WTC11 (cell line): ENCODE measurements around the gene RPS6KC1. TPM values are rescaled to one million over a fixed set of nuclear protein-coding genes. Genes with fewer than 3 reads are reported as not detected.

ENCODE experiments used
- ATAC-seq: fragments of 200-7000 bp; cut with Tn5 transposase; 2 replicates; pipeline ENCODE4 v1.10.0; 2021; ENCODE audit warnings: mild to moderate bottlenecking, moderate library complexity
- CTCF ChIA-PET: fragments of 300-600 bp; sonication (Branson Sonifier 250); formaldehyde crosslinking; loops from one replicate; lab custom pipeline; 2021; ENCODE audit warnings: antibody characterized with exemption; lab: Charles Lee
- POLR2A ChIA-PET: fragments of 350-600 bp; sonication (Branson Sonifier 250); formaldehyde crosslinking; loops from one replicate; lab custom pipeline; 2021; ENCODE audit warnings: antibody characterized with exemption; lab: Charles Lee
- DNase-seq: peaks from one replicate; pipeline ENCODE4 v3.0.0; 2021; ENCODE audit warnings: low spot score
- H3K27ac Mint-ChIP-seq: 2 replicates; pipeline ENCODE4 v1.8.0; 2021; ENCODE audit warnings: mixed read lengths
- H3K27me3 Mint-ChIP-seq: 2 replicates; pipeline ENCODE4 v1.8.0; 2021; ENCODE audit warnings: low read depth, mild to moderate bottlenecking, moderate library complexity, mixed read lengths
- H3K36me3 Mint-ChIP-seq: 2 replicates; pipeline ENCODE4 v1.8.0; 2021; ENCODE audit warnings: mixed read lengths
- H3K4me1 Mint-ChIP-seq: 2 replicates; pipeline ENCODE4 v1.8.0; 2022; ENCODE audit warnings: mixed read lengths
- H3K4me3 Mint-ChIP-seq: 2 replicates; pipeline ENCODE4 v1.8.0; 2021; ENCODE audit warnings: mild to moderate bottlenecking, moderate library complexity, mixed read lengths
- H3K9me3 Mint-ChIP-seq: 2 replicates; pipeline ENCODE4 v1.8.0; 2021; ENCODE audit warnings: mixed read lengths
- ELF4 ChIP-seq: sonication (generic); formaldehyde crosslinking; IDR thresholded peaks from 2 replicates; pipeline ENCODE4 v1.8.1; 2022; ENCODE audit warnings: low read depth, mild to moderate bottlenecking, moderate library complexity, missing genetic modification reagents
- ETV6 ChIP-seq: sonication (generic); formaldehyde crosslinking; IDR thresholded peaks from 2 replicates; pipeline ENCODE4 v1.8.1; 2022; ENCODE audit warnings: mild to moderate bottlenecking, missing genetic modification reagents
- FOXK1 ChIP-seq: sonication (generic); formaldehyde crosslinking; IDR thresholded peaks from 2 replicates; pipeline ENCODE4 v1.8.0; 2022; ENCODE audit warnings: mild to moderate bottlenecking, moderate library complexity, missing genetic modification reagents
- GABPB1 ChIP-seq: sonication (generic); formaldehyde crosslinking; IDR thresholded peaks from 2 replicates; pipeline ENCODE4 v1.8.1; 2023; ENCODE audit warnings: mild to moderate bottlenecking, missing genetic modification reagents
- GTF2I ChIP-seq: fragments of 250-450 bp; sonication (Bioruptor Pico); conservative IDR thresholded peaks from 2 replicates; pipeline ENCODE4 v1.4.0; 2021; ENCODE audit warnings: mild to moderate bottlenecking
- JAZF1 ChIP-seq: fragments of 250-450 bp; sonication (Bioruptor Pico); IDR thresholded peaks from 2 replicates; pipeline ENCODE4 v1.9.0; 2021; ENCODE audit warnings: moderate library complexity, mild to moderate bottlenecking, inconsistent platforms
- KAT7 ChIP-seq: sonication (generic); formaldehyde crosslinking; IDR thresholded peaks from 2 replicates; pipeline ENCODE4 v1.8.1; 2023; ENCODE audit warnings: missing genetic modification reagents, mild to moderate bottlenecking, borderline replicate concordance
- MXD4 ChIP-seq: fragments of 250-450 bp; sonication (Bioruptor Pico); IDR thresholded peaks from 2 replicates; pipeline ENCODE4 v1.8.0; 2021; ENCODE audit warnings: mild to moderate bottlenecking, moderate library complexity, borderline replicate concordance
- NFYB ChIP-seq: sonication (generic); formaldehyde crosslinking; conservative IDR thresholded peaks from 2 replicates; pipeline ENCODE4 v1.8.0; 2022; ENCODE audit warnings: low read depth, missing genetic modification reagents
- NR1H2 ChIP-seq: sonication (generic); formaldehyde crosslinking; IDR thresholded peaks from 2 replicates; pipeline ENCODE4 v1.9.0; 2021; ENCODE audit warnings: mild to moderate bottlenecking, moderate library complexity, missing genetic modification reagents
- NR2C2 ChIP-seq: sonication (generic); formaldehyde crosslinking; IDR thresholded peaks from 2 replicates; pipeline ENCODE4 v1.8.0; 2022; ENCODE audit warnings: mild to moderate bottlenecking, missing genetic modification reagents
- PRRX2 ChIP-seq: fragments of 250-450 bp; sonication (Bioruptor Pico); IDR thresholded peaks from 2 replicates; pipeline ENCODE4 v1.8.0; 2021; ENCODE audit warnings: mild to moderate bottlenecking
- TEAD1 ChIP-seq: sonication (generic); formaldehyde crosslinking; IDR thresholded peaks from 2 replicates; pipeline ENCODE4 v1.8.0; 2022; ENCODE audit warnings: mild to moderate bottlenecking, missing genetic modification reagents
- USF2 ChIP-seq: sonication (generic); formaldehyde crosslinking; IDR thresholded peaks from 2 replicates; pipeline ENCODE4 v1.8.1; 2023; ENCODE audit warnings: mild to moderate bottlenecking, missing genetic modification reagents, moderate library complexity
- ZMAT4 ChIP-seq: fragments of 250-450 bp; sonication (Bioruptor Pico); IDR thresholded peaks from 2 replicates; pipeline ENCODE4 v1.9.0; 2021; ENCODE audit warnings: mild to moderate bottlenecking
- ZNF138 ChIP-seq: sonication (generic); formaldehyde crosslinking; conservative IDR thresholded peaks from 2 replicates; pipeline ENCODE4 v1.8.1; 2022; ENCODE audit warnings: mild to moderate bottlenecking, moderate library complexity, missing genetic modification reagents
- ZNF263 ChIP-seq: sonication (generic); formaldehyde crosslinking; IDR thresholded peaks from 2 replicates; pipeline ENCODE4 v1.8.1; 2022; ENCODE audit warnings: low read depth, mild to moderate bottlenecking, moderate library complexity, missing genetic modification reagents
- ZNF317 ChIP-seq: sonication (generic); formaldehyde crosslinking; IDR thresholded peaks from 2 replicates; pipeline ENCODE4 v1.8.1; 2023; ENCODE audit warnings: low read depth, mild to moderate bottlenecking, moderate library complexity, missing genetic modification reagents, borderline replicate concordance
- ZNF396 ChIP-seq: fragments of 250-450 bp; sonication (Bioruptor Pico); IDR thresholded peaks from 2 replicates; pipeline ENCODE4 v1.8.0; 2021; ENCODE audit warnings: mild to moderate bottlenecking, moderate library complexity, borderline replicate concordance
- ZNF416 ChIP-seq: fragments of 250-450 bp; sonication (Bioruptor Pico); IDR thresholded peaks from 2 replicates; pipeline ENCODE4 v1.9.0; 2021; ENCODE audit warnings: mild to moderate bottlenecking, inconsistent platforms
- ZNF425 ChIP-seq: fragments of 250-450 bp; sonication (Bioruptor Pico); conservative IDR thresholded peaks from 2 replicates; pipeline ENCODE4 v1.9.0; 2021; ENCODE audit warnings: mild to moderate bottlenecking
- ZNF512 ChIP-seq: sonication (generic); formaldehyde crosslinking; IDR thresholded peaks from 2 replicates; pipeline ENCODE4 v1.8.1; 2022; ENCODE audit warnings: missing genetic modification reagents, borderline replicate concordance
- total RNA-seq: library from RNA; stranded (reverse); gene quantifications from 3 replicates; pipeline ENCODE4 v1.2.3, GENCODE V29; 2021

The RPS6KC1 gene
- total RNA-seq, 1 experiment from 2014 or later: 17.4 TPM

GRCh38 chr1:213124590-213124989 lies 73.5 kb downstream of the RPS6KC1 start:
- H3K27me3 Mint-ChIP-seq: no peaks in the 10 kb centered on the region
- H3K36me3 Mint-ChIP-seq: peaks cover 5% of the 10 kb centered on the region; the same call in 1 of the 2 replicates
- no peak for DNase-seq
- ATAC-seq: no peak
- peaks cover 5% of the 10 kb centered on the region; the same call in 1 of the 2 replicates for H3K9me3 Mint-ChIP-seq
- H3K27ac Mint-ChIP-seq: no peak overlapping the region
- POLR2A ChIA-PET: no interaction called here
- CTCF ChIA-PET: no interaction called here
- H3K4me1 Mint-ChIP-seq: no peaks in the 10 kb centered on the region
- TF ChIP-seq FOXK1 (no peak), ELF4 (CRISPR knock-in tag) (no peak), NR2C2 (CRISPR knock-in tag) (no peak), USF2 (CRISPR knock-in tag) (no peak), JAZF1 (CRISPR knock-in tag) (no peak), TEAD1 (CRISPR knock-in tag) (no peak), ETV6 (CRISPR knock-in tag) (no peak), GTF2I (CRISPR knock-in tag) (no peak), KAT7 (CRISPR knock-in tag) (no peak), PRRX2 (CRISPR knock-in tag) (no peak), ZMAT4 (CRISPR knock-in tag) (no peak), ZNF416 (no peak), ZNF425 (CRISPR knock-in tag) (no peak), ZNF396 (CRISPR knock-in tag) (no peak), NFYB (CRISPR knock-in tag) (no peak), ZNF263 (CRISPR knock-in tag) (no peak), ZNF512 (CRISPR knock-in tag) (no peak)
- no peak overlapping the region for H3K4me3 Mint-ChIP-seq

GRCh38 chr1:213125643-213126042 lies 74.6 kb downstream of the RPS6KC1 start:
- Mint-ChIP-seq H3K9me3 (peaks cover 5% of the 10 kb centered on the region; the same call in 1 of the 2 replicates), H3K4me1 (no peaks in the 10 kb centered on the region), H3K4me3 (no peak overlapping the region), H3K27me3 (no peaks in the 10 kb centered on the region), H3K27ac (no peak overlapping the region), H3K36me3 (peaks cover 5% of the 10 kb centered on the region; the same call in 1 of the 2 replicates)
- ChIA-PET CTCF (no interaction called here), POLR2A (no interaction called here)
- TF ChIP-seq GABPB1 (CRISPR knock-in tag) (no peak), MXD4 (CRISPR knock-in tag) (no peak), ZNF317 (CRISPR knock-in tag) (no peak), ZNF138 (CRISPR knock-in tag) (no peak), ETV6 (CRISPR knock-in tag) (no peak), NR1H2 (CRISPR knock-in tag) (no peak)
- no peak for ATAC-seq
- DNase-seq: no peak
